ENCODE results near the gene PDE4B. TPM values are rescaled to one million over a fixed set of nuclear protein-coding genes. Genes with fewer than 3 reads are reported as not detected.
"Not testable (repeated sequence)": the region's sequence is repeated elsewhere in the genome, so short reads cannot be mapped to it uniquely, and the experiment has no call there.

Gene PDE4B
- total and polyA plus RNA-seq, 2 donors from 2014 or later: 2.0 to 8.7 TPM

DNA sequence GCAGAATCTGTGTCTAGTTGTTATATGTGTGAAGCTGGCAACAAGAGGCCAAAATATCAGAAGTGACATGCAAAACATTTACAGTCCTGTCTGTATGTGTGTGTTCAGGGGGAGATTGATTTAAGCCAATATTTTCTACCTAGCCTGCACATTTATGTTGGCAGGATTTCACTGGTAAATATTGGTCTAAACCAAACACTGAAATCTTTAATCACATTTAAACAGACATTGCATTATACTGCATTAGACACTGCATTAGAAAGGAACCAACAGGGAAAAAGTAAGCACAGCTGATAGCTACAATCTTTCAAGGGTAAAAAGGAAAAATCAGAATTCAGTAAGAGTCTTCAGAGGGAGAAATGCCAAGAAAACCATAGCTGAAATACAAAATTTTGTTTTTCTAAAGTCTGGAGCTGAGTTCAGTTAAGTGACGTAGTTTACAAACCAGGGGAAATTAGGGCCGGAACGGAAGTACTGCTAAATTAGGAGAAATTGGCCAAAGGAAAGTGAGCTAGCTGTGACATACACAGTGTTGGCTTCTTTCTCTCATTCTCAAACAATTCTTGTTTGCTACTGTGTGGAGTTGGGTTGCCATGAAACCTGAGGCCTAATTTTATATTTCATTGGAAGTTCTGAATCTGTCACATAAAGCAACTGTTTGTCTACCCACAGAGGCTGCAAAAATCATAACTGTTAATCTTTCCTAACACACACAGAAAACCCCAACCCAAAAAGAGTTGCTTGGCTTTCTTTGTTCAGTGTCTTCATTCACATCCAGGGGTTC is 524.0 kb downstream of the PDE4B start:
- intact Hi-C loops (cut with DNase I): no loop called here

DNA sequence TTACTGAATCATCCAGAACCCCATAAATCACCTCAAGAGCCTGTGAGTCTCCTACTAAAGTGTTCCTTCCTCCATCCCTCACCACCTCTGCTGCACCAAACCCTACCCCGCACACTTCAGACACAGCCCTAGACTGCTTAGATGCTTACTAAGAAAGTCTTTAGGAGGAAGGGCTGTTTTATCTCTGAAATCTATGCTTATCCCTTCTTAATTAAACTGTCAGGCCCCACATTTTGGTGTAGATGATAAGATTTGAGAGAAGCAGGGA is 524.5 kb downstream of the PDE4B start:
- Histone ChIP-seq H3K9ac (ENCODE audit: low read length in 3 of 3) (no peak overlapping the region), H3K4me3 (ENCODE audit: low read length in 3 of 3) (no peak overlapping the region), H3K9me3 (ENCODE audit: control insufficient read depth in 2 of 3, insufficient read depth in 1 of 3, low read length in 3 of 3) (no peaks in the 10 kb centered on the region), H3K27me3 (ENCODE audit: control insufficient read depth, insufficient read depth, low read length) (no peaks in the 10 kb centered on the region), H3K27ac (ENCODE audit: low read depth in 2 of 2, low read length in 2 of 2) (peak overlapping the region in 1 of 2 donors; percentile 59), H3K4me1 (ENCODE audit: control insufficient read depth in 2 of 3, insufficient read depth in 2 of 3, low read depth in 1 of 3, low read length in 3 of 3) (no peaks in the 10 kb centered on the region), H3K36me3 (ENCODE audit: control insufficient read depth in 2 of 3, insufficient read depth in 3 of 3, low read length in 3 of 3) (no peaks in the 10 kb centered on the region)
- intact Hi-C loops (cut with DNase I): no loop called here
- TF ChIP-seq, protein P1, sequence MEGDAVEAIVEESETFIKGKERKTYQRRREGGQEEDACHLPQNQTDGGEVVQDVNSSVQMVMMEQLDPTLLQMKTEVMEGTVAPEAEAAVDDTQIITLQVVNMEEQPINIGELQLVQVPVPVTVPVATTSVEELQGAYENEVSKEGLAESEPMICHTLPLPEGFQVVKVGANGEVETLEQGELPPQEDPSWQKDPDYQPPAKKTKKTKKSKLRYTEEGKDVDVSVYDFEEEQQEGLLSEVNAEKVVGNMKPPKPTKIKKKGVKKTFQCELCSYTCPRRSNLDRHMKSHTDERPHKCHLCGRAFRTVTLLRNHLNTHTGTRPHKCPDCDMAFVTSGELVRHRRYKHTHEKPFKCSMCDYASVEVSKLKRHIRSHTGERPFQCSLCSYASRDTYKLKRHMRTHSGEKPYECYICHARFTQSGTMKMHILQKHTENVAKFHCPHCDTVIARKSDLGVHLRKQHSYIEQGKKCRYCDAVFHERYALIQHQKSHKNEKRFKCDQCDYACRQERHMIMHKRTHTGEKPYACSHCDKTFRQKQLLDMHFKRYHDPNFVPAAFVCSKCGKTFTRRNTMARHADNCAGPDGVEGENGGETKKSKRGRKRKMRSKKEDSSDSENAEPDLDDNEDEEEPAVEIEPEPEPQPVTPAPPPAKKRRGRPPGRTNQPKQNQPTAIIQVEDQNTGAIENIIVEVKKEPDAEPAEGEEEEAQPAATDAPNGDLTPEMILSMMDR (IDR thresholded peaks at IDR 0.05; ENCODE audit: borderline replicate concordance, extremely low read depth, insufficient read depth): no peak
- FAIRE-seq: no peak
- no peak for DNase-seq

More for the DNA sequence above, 524.0 kb downstream of the PDE4B start:
- Histone ChIP-seq H3K36me3 (ENCODE audit: control insufficient read depth in 2 of 3, insufficient read depth in 3 of 3, low read length in 3 of 3) (no peaks in the 10 kb centered on the region), H3K9ac (ENCODE audit: low read length in 3 of 3) (no peak overlapping the region), H3K27me3 (ENCODE audit: control insufficient read depth, insufficient read depth, low read length) (no peaks in the 10 kb centered on the region), H3K4me1 (ENCODE audit: control insufficient read depth in 2 of 3, insufficient read depth in 2 of 3, low read depth in 1 of 3, low read length in 3 of 3) (no peaks in the 10 kb centered on the region), H3K4me3 (ENCODE audit: low read length in 3 of 3) (no peak overlapping the region), H3K27ac (ENCODE audit: low read depth in 2 of 2, low read length in 2 of 2) (peak overlapping the region in 1 of 2 donors; percentile 59), H3K9me3 (ENCODE audit: control insufficient read depth in 2 of 3, insufficient read depth in 1 of 3, low read length in 3 of 3) (no peaks in the 10 kb centered on the region)
- DNase-seq: peak in 1 of 5 donors; percentile 48
- FAIRE-seq: no peak
- TF ChIP-seq, protein P1 (IDR thresholded peaks at IDR 0.05; ENCODE audit: borderline replicate concordance, extremely low read depth, insufficient read depth): no peak

DNA sequence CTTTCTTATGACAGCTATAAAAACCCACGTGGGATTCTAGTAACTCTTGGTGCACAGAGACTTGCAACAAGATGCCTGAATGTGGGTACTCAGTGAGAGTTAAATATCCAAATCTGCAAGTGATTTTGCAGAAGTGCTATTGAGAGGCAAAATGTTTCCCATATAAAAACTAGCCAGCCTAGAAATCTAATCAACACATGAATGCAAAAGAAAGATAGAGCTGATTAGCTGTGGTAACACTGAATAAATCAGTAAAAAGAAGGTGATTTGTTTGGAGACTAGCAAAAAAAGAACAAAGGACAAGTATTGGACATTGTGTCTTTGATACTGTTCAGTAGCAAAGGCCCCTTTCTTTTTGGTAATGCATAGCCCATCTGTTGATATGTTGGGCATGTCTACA is 527.5 kb downstream of the PDE4B start:
- intact Hi-C loops (cut with DNase I): no loop called here
- TF ChIP-seq, protein P1 (IDR thresholded peaks at IDR 0.05; ENCODE audit: borderline replicate concordance, extremely low read depth, insufficient read depth): no peak
- H3K4me3 ChIP-seq (ENCODE audit: low read length in 3 of 3): no peak overlapping the region
- no peaks in the 10 kb centered on the region for H3K9me3 ChIP-seq (ENCODE audit: control insufficient read depth in 2 of 3, insufficient read depth in 1 of 3, low read length in 3 of 3)
- H3K27ac ChIP-seq (ENCODE audit: low read depth in 2 of 2, low read length in 2 of 2): no peak overlapping the region
- H3K4me1 ChIP-seq (ENCODE audit: control insufficient read depth in 2 of 3, insufficient read depth in 2 of 3, low read depth in 1 of 3, low read length in 3 of 3): no peaks in the 10 kb centered on the region
- no peak overlapping the region for H3K9ac ChIP-seq (ENCODE audit: low read length in 3 of 3)
- no peaks in the 10 kb centered on the region for H3K27me3 ChIP-seq (ENCODE audit: control insufficient read depth, insufficient read depth, low read length)
- no peak for FAIRE-seq
- DNase-seq: no peak
- H3K36me3 ChIP-seq (ENCODE audit: control insufficient read depth in 2 of 3, insufficient read depth in 3 of 3, low read length in 3 of 3): no peaks in the 10 kb centered on the region

DNA sequence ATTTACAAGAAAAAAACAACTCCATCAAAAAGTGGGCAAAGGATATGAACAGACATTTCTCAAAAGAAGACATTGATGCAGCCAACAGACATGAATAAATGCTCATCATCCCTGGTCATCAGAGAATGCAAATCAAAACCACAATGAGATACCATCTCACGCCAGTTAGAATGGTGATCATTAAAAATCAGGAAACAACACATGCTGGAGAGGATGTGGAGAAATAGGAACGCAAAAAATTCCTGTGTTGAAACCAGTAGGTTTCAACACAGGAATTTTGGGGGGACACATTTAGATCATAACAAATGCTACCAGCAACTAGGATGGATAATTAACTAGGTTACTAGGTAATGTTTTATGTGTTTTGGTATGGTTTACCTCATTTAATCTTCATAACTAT is 529.8 kb downstream of the PDE4B start:
- H3K9me3 ChIP-seq (ENCODE audit: control insufficient read depth in 2 of 3, insufficient read depth in 1 of 3, low read length in 3 of 3); H3K9ac ChIP-seq (ENCODE audit: low read length in 3 of 3); H3K4me1 ChIP-seq (ENCODE audit: control insufficient read depth in 2 of 3, insufficient read depth in 2 of 3, low read depth in 1 of 3, low read length in 3 of 3); H3K27me3 ChIP-seq (ENCODE audit: control insufficient read depth, insufficient read depth, low read length); DNase-seq; FAIRE-seq; H3K4me3 ChIP-seq (ENCODE audit: low read length in 3 of 3); H3K36me3 ChIP-seq (ENCODE audit: control insufficient read depth in 2 of 3, insufficient read depth in 3 of 3, low read length in 3 of 3); intact Hi-C loops (cut with DNase I); H3K27ac ChIP-seq (ENCODE audit: low read depth in 2 of 2, low read length in 2 of 2): not testable (repeated sequence)

All from kidney (tissue), 14 donors.